AG09309 (cell line): ENCODE results near the gene RAET1E.
"Not testable (repeated sequence)": the region's sequence is repeated elsewhere in the genome, so short reads cannot be mapped to it uniquely, and the experiment has no call there.

Source experiments
- DNase-seq: peaks from one replicate; pipeline ENCODE4 v3.0.0-alpha.2; 2010; ENCODE audit warnings: low read depth
- H3K4me3 ChIP-seq: 2 replicates; pipeline ENCODE4 v1.5.1; 2011; ENCODE audit warnings: mild to moderate bottlenecking, low read depth, low read length, moderate library complexity; ENCODE audit not compliant: control insufficient read depth
- CTCF ChIP-seq: IDR thresholded peaks from 2 replicates; pipeline ENCODE4 v1.5.1; 2011; ENCODE audit warnings: mild to moderate bottlenecking, low read depth, low read length, inconsistent platforms; ENCODE audit not compliant: insufficient read depth, control insufficient read depth; ENCODE audit errors: missing control alignments

RAET1E gene

GRCh38 chr6:149934249-149935156 lies 36.6 kb upstream of the RAET1E start:
- no peak overlapping the region for H3K4me3 ChIP-seq
- peak; percentile 56 for TF ChIP-seq CTCF
- DNase-seq = peak; percentile 37

GRCh38 chr6:149933461-149933860 lies 35.5 kb upstream of the RAET1E start:
- no peak for DNase-seq
- H3K4me3 ChIP-seq = no peak overlapping the region
- no peak for TF ChIP-seq CTCF

- DNase-seq = no peak
Observed at GRCh38 chr6:149933036-149933435, 35.1 kb upstream of the RAET1E start.

GRCh38 chr6:149931501-149931900 lies 33.6 kb upstream of the RAET1E start:
- no peak overlapping the region for H3K4me3 ChIP-seq
- no peak for DNase-seq
- TF ChIP-seq CTCF = no peak

More at GRCh38 chr6:149933036-149933435, 35.1 kb upstream of the RAET1E start:
- no peak overlapping the region for H3K4me3 ChIP-seq
- TF ChIP-seq CTCF = no peak

GRCh38 chr6:149929422-149929821 lies 31.5 kb upstream of the RAET1E start:
- no peak overlapping the region for H3K4me3 ChIP-seq
- no peak for DNase-seq
- TF ChIP-seq CTCF = peak; percentile 58

- H3K4me3 ChIP-seq, DNase-seq: not testable (repeated sequence)
Observed at GRCh38 chr6:149927025-149927424, 29.1 kb upstream of the RAET1E start.

GRCh38 chr6:149925974-149926777 lies 28.3 kb upstream of the RAET1E start:
- TF ChIP-seq CTCF = peak; percentile 96
- H3K4me3 ChIP-seq = peak overlapping the region; percentile 46
- peak; percentile 25 for DNase-seq
